ENCODE results near the gene ABCG1.

ABCG1 gene

GRCh38 chr21:42193131-42193671, 25.7 kb upstream of the ABCG1 start:
- DNase-seq: no peak

- no peak for DNase-seq
Measured at GRCh38 chr21:42193721-42194120, 25.2 kb upstream of the ABCG1 start.

GRCh38 chr21:42194863-42195262, 24.1 kb upstream of the ABCG1 start:
- DNase-seq: no peak

DNA sequence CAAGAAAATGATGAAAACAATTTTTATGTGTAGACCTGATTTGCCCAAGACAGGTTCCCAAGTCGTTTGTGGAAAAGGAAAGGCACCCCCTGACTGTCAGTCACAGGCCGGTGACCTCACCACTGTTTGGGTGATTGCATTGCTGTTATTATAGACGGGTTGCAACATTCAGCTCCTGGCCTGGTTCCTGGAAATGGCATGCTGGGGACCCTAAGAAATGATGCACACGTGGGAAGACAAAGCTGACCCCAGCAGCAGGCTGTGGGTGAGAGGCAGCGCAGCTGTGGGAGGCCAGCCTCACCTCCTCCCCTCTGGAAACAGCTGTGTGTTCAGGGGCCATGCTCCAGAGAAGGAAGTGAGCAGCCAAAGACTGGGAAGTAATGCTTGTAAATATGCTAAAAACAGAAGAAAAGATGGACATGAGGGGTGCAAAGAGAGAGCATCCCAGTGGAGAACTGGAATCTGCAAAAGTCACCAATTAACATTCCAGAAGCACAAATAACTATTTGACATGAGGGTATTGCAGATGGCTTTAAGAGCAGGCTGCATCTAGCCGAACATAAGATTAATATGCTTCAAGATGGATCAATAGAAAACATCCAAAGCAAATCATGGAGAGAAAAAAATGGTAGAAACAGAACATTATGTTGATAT, 23.4 kb upstream of the ABCG1 start:
- no peak for DNase-seq

DNA sequence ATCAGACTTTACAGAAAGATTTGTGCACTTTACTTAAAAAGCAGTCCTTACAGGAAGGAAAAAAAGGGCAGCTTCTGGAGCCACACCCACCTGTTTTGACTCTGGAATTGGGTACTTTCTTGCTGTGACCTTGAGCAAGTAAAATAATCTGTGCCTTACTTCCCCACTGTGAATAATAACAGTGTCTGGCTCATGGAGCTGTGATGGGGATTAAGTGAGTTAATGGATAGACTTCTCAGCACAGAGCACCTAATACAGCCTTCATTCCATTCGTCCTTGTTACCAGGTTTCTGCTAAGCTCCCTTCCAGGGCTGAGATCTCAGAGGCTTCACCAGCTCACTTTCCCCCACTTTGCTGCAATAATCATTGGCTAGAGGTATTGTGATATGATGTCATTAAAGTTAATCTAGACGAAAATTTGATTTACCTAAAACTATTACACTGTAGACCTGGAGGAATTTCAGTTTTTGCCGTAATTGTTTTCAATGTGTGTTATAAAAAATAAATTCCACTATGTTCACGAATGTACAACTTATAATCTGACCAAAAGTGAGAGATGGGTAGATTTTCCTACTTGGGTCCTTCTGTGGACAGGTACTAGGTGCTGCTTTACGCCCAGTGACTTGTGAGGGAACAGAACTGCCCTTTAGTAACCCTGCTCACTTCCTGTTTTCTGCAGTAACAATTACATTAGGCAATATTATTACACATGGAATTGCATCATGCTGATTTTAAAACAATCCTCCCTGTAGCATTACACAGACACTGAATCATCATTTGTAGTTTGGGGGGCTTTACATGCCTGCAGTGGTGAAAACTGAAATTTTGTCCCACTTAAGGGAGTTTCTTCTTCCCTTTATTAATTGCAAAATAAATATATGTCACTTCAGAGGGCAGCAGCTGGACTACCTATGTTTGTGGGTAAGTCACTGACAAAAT, 19.7 kb upstream of the ABCG1 start:
- no peak for DNase-seq

DNA sequence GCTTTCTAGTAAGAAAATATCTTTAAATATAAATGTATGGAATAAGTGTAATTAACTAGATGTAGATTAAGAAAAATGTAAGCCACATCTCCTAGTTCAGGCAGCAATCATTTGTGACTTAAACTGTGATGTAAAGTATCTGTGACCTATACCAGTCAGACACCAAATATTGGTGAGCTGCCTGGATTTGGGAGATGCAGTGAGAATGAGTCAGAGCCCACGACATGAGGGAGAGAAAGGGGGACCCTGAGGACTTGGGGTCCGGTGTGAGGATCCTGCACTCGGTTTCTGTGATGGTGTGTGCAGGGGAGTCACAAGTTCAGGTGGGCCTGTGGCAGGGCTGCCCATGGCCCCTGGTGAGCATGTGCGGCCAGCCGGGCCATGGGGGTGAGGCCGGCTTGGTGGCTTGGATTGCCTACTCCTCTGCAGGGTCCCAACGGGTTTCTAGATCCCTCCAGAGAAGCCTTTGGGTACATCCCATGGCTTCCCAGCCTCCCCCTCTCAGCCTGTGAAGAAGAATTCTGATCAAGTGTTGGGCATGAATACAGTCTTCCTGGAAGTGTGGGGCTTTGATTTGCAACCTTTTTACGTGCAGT, 19.0 kb upstream of the ABCG1 start:
- DNase-seq: no peak

DNA sequence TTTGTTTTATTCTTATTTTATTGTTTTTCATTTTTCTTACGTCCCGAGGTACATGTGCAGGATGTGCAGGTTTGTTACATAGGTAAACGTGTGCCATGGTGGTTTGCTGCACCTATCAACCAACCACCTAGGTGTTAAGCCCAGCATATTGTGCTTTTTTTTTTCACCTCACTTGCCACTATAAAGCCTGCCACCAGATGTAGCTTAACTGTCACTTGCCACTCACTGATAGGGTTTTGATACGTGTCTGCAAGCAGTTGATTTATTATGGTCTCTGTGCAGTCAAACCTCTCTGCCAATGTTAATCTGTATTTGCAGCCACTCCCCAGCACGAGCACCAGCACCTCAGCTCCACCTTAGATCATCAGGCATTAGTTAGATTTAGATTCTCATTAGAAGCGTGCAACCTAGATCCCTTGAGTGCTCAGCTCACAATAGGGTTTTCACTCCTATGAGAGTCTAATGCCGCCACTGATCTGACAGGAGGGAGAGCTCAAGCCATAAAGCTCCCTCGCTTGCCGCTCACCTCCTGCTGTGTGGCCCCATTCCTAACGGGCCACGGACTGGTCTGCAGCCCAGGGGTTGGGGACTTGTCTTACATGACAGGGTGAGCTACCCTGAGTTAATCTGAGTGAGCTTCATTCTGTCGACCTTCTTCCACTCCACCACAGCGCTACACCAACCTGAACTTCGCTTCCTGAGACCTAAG, 17.9 kb upstream of the ABCG1 start:
- no peak for DNase-seq

DNA sequence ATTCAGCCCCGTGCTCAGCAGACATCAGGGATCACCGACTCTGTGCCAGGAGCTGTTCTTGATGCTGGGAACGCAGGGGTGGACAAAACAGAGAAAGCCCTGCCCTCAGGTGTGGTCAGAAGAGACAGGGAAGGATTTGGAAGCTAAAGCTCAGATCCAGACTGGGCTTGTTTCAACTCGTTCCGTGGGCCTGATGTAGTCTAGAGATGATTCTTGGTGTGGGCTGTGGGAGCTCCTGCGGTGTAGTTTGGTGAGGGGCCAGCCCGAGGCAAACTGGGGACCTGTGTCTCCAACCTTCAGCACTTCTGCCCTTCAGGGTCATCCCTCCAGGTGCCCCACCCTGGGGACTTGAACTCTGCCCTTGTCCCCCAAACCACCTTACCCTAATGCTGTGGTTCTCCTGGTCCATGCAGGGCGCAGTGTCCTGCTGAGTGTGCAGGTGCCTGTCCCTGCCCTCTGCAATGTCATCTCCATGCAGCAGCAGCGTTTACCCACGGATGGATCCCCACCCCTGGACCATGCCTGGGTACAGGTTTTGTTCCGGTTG, 17.3 kb upstream of the ABCG1 start:
- DNase-seq: no peak

- DNase-seq: no peak
Measured at GRCh38 chr21:42202321-42202720, 16.6 kb upstream of the ABCG1 start.

- no peak for DNase-seq
Measured at GRCh38 chr21:42203321-42203720, 15.6 kb upstream of the ABCG1 start.

GRCh38 chr21:42203936-42204335, 15.0 kb upstream of the ABCG1 start:
- DNase-seq: no peak

GRCh38 chr21:42207426-42207825, 11.5 kb upstream of the ABCG1 start:
- no peak for DNase-seq

- no peak for DNase-seq
Measured at GRCh38 chr21:42208036-42208435, 10.9 kb upstream of the ABCG1 start.

GRCh38 chr21:42208801-42209490, 10.0 kb upstream of the ABCG1 start:
- DNase-seq: no peak

- DNase-seq: no peak
Measured at GRCh38 chr21:42209801-42210479, 9.0 kb upstream of the ABCG1 start.

- no peak for DNase-seq
Measured at GRCh38 chr21:42212266-42212665, 6.7 kb upstream of the ABCG1 start.

DNA sequence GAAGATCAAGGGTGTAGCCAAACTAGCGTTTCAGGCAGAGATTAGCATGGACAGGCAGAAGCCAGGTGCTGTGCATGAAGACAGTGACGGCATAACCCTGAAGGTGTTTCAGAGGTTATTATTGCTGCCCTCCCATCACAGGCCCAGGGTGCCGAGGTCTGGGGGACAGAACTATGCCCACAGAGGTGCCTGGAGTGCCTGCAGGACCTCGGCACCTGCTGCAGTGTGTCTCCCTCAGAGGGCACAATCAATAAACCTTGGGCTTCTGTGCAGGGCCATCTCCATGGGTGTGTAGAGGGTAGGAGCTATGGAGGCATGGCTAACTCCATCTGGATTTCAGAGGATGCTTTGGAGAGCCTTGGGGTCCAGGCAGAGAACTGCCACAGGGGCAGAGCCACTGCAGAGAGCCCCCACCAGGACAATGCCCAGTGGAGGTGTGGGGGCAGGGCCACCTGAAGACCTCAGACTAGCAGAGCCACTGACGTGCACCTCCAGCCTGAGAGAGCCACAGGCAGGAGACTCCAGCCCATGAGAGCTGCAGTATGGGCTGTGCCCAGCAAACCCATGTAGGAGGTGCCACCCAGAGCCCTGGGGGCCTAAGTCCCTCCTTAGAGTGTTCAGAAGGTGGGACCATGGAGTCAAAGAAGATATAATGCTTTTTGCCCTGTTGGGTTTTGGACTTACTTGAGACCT, 5.7 kb upstream of the ABCG1 start:
- DNase-seq: no peak

DNA sequence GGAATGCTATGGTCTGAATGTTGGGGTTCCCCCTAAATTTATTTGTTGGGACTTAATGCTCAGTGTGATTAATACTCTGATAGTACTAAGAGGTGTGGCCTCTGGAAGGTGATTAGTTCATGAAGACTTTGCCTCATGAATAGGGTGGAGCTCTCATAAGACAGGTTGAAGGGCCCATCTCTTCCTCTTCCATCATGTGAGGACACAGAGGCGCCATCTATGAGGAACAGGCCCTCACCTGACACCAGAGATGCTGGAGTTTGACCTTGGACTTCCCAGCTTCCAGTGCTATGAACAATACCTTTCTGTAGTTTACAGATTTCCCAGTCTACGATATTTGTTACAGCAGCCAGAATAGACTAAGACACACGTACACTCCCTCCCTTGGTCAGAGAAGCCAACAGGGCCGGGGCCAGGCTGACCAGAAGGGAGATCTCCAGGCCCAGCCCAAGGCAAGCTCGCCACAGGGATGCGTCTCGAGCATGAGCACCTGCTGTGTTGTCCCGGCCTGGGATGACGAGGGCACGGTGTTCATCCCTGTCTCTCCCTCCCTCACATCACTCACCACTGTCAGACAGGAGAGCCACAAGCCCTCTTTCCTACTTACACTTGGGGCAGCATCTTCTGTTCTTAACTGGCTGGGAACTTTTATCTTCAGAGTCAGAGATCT, 4.7 kb upstream of the ABCG1 start:
- no peak for DNase-seq

GRCh38 chr21:42214921-42215320, 4.0 kb upstream of the ABCG1 start:
- DNase-seq: no peak

Data from KG1 (cell line).